Panc1 (cell line): Measurements from ENCODE around the gene SESN1. TPM values are rescaled to one million over a fixed set of nuclear protein-coding genes. Genes with fewer than 3 reads are reported as not detected.

Experiments
- ATAC-seq: fragments of 200-7000 bp; cut with Tn5 transposase; 2 replicates; pipeline ENCODE4 v1.9.1; 2020; ENCODE audit warnings: mild to moderate bottlenecking, moderate library complexity
- BruUV-seq: library from RNA; stranded (reverse); fragments of 400-500 nt; replicated peaks from 2 replicates; lab custom pipeline; 2021; lab: Mats Ljungman, UMichigan
- CTCF ChIA-PET: fragments of 300-600 bp; sonication (Branson Sonifier 250); formaldehyde crosslinking; loops from one replicate; lab custom pipeline; 2022; ENCODE audit warnings: antibody characterized with exemption; lab: Charles Lee
- POLR2A ChIA-PET: fragments of 300-600 bp; sonication (Branson Sonifier 250); formaldehyde crosslinking; loops from one replicate; lab custom pipeline; 2022; ENCODE audit warnings: antibody characterized with exemption; lab: Charles Lee
- DNase-seq: peaks from one replicate; pipeline ENCODE4 v3.0.0-alpha.2; 2010; ENCODE audit warnings: low read depth, low spot score
- H3K27ac ChIP-seq: 2 replicates; pipeline ENCODE4 v1.5.1; 2011; ENCODE audit warnings: mild to moderate bottlenecking, low read length, inconsistent platforms
- H3K27me3 ChIP-seq: fragments of 200-500 bp; sonication (Bioruptor generic); 2 replicates; pipeline ENCODE4 v1.6.0; 2014; ENCODE audit warnings: low read length, inconsistent platforms; ENCODE audit not compliant: control insufficient read depth, insufficient read depth
- H3K36me3 ChIP-seq: fragments of 200-500 bp; sonication (Bioruptor generic); 2 replicates; pipeline ENCODE4 v1.5.1; 2014; ENCODE audit warnings: inconsistent platforms, mild to moderate bottlenecking, low read length, moderate library complexity; ENCODE audit not compliant: control insufficient read depth, insufficient read depth
- H3K4me1 ChIP-seq: 2 replicates; pipeline ENCODE4 v1.5.1; 2011; ENCODE audit warnings: inconsistent platforms, mild to moderate bottlenecking, low read length, moderate library complexity; ENCODE audit not compliant: control insufficient read depth, insufficient read depth
- H3K4me3 ChIP-seq, 2 experiments: 2 replicates each; pipeline ENCODE4 v1.5.1; 2011 to 2012; ENCODE audit warnings: low read depth in 2 of 2, low read length in 2 of 2, mild to moderate bottlenecking in 2 of 2, inconsistent platforms in 1 of 2, moderate library complexity in 1 of 2
- H3K9me3 ChIP-seq: fragments of 200-500 bp; sonication (Bioruptor generic); 2 replicates; pipeline ENCODE4 v1.5.1; 2014; ENCODE audit warnings: low read depth, mild to moderate bottlenecking, inconsistent platforms, low read length, moderate library complexity; ENCODE audit not compliant: control insufficient read depth, insufficient read depth
- POLR2AphosphoS5 ChIP-seq: IDR thresholded peaks from 2 replicates; pipeline ENCODE4 v1.6.1; 2012; ENCODE audit warnings: mild to moderate bottlenecking, low read depth, low read length, moderate library complexity
- SIN3A ChIP-seq: IDR thresholded peaks from 2 replicates; pipeline ENCODE4 v1.6.1; 2012; ENCODE audit warnings: low read depth, mild to moderate bottlenecking, low read length, moderate library complexity, borderline replicate concordance; ENCODE audit not compliant: insufficient read depth
- TCF7L2 ChIP-seq: IDR thresholded peaks from 2 replicates; pipeline ENCODE4 v1.6.1; 2011; ENCODE audit warnings: mild to moderate bottlenecking, low read depth, low read length, inconsistent platforms
- in situ Hi-C: cut with HindIII; loops from 2 replicates; pipeline ENCODE4 v1.10.0; 2016; ENCODE audit warnings: low sequenced_read_pairs, low pct_unique_long_range_greater_than_20kb
- intact Hi-C: fragments of 100-400 bp; cut with micrococcal nuclease; formaldehyde crosslinking; loops from one replicate; pipeline ENCODE4 v1.10.0; 2022; ENCODE audit not compliant: unreplicated experiment
- total RNA-seq: library from RNA; stranded (reverse); gene quantifications from one replicate; pipeline ENCODE4 v1.2.1, GENCODE V29; 2021; ENCODE audit not compliant: unreplicated experiment
- TF ChIP-seq, protein P1 (sequence below), 2 experiments: IDR thresholded peaks; 2 replicates each; pipeline ENCODE4 v1.6.1; 2011 to 2012; ENCODE audit warnings: low read depth in 2 of 2, control low read depth in 1 of 2, low read length in 1 of 2, mild to moderate bottlenecking in 1 of 2, moderate library complexity in 1 of 2; ENCODE audit not compliant: insufficient read depth in 1 of 2
- TF ChIP-seq, protein P2 (sequence below): fragments of 450-650 bp; IDR thresholded peaks from 2 replicates; pipeline ENCODE4 v1.5.1; 2017; ENCODE audit warnings: mild to moderate bottlenecking

Gene SESN1
- total RNA-seq, 1 experiment from 2014 or later: 11.3 TPM

- Histone ChIP-seq H3K9me3 (no peaks in the 10 kb centered on the region), H3K27ac (no peak overlapping the region), H3K36me3 (no peaks in the 10 kb centered on the region; the same call in 1 of the 2 replicates), H3K4me1 (no peaks in the 10 kb centered on the region), H3K27me3 (no peaks in the 10 kb centered on the region), H3K4me3 (no peak overlapping the region)
- no peak for ATAC-seq
- in situ Hi-C loops: no loop called here
- ChIA-PET CTCF (no interaction called here), POLR2A (no interaction called here)
- no TSS peak for BruUV-seq
- no peak for DNase-seq
- TF ChIP-seq TCF7L2 (no peak), SIN3A (no peak), POLR2AphosphoS5 (no peak)
- TF ChIP-seq, protein P1, sequence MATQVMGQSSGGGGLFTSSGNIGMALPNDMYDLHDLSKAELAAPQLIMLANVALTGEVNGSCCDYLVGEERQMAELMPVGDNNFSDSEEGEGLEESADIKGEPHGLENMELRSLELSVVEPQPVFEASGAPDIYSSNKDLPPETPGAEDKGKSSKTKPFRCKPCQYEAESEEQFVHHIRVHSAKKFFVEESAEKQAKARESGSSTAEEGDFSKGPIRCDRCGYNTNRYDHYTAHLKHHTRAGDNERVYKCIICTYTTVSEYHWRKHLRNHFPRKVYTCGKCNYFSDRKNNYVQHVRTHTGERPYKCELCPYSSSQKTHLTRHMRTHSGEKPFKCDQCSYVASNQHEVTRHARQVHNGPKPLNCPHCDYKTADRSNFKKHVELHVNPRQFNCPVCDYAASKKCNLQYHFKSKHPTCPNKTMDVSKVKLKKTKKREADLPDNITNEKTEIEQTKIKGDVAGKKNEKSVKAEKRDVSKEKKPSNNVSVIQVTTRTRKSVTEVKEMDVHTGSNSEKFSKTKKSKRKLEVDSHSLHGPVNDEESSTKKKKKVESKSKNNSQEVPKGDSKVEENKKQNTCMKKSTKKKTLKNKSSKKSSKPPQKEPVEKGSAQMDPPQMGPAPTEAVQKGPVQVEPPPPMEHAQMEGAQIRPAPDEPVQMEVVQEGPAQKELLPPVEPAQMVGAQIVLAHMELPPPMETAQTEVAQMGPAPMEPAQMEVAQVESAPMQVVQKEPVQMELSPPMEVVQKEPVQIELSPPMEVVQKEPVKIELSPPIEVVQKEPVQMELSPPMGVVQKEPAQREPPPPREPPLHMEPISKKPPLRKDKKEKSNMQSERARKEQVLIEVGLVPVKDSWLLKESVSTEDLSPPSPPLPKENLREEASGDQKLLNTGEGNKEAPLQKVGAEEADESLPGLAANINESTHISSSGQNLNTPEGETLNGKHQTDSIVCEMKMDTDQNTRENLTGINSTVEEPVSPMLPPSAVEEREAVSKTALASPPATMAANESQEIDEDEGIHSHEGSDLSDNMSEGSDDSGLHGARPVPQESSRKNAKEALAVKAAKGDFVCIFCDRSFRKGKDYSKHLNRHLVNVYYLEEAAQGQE (IDR thresholded peaks at IDR 0.05; ENCODE audit: insufficient read depth in 1 of 2, low read depth in 2 of 2, low read length in 1 of 2): no peak
- TF ChIP-seq, protein P2, sequence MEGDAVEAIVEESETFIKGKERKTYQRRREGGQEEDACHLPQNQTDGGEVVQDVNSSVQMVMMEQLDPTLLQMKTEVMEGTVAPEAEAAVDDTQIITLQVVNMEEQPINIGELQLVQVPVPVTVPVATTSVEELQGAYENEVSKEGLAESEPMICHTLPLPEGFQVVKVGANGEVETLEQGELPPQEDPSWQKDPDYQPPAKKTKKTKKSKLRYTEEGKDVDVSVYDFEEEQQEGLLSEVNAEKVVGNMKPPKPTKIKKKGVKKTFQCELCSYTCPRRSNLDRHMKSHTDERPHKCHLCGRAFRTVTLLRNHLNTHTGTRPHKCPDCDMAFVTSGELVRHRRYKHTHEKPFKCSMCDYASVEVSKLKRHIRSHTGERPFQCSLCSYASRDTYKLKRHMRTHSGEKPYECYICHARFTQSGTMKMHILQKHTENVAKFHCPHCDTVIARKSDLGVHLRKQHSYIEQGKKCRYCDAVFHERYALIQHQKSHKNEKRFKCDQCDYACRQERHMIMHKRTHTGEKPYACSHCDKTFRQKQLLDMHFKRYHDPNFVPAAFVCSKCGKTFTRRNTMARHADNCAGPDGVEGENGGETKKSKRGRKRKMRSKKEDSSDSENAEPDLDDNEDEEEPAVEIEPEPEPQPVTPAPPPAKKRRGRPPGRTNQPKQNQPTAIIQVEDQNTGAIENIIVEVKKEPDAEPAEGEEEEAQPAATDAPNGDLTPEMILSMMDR: no peak
- intact Hi-C loops: no loop called here
Observed at GRCh38 chr6:108999428-108999827, 95.2 kb downstream of the SESN1 start.

DNA sequence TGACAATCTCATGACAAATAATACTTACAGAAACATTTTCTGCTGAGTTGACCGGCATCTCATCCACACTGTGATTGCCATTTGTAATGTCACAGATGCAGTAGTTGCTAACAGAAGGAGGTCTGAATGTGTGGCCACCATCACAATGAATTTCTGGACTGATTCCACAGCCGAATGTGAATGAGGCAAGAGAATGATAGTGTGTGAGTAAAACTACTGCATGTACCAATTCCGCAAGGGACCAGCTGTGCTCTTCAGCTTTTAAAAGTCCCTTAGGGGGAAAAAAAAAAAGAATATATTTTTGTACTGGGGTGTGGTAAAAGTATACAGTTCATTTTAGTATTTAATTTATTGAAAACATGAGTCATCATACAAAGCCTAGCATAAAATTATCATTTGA lies 96.2 kb downstream of the SESN1 start:
- no peaks in the 10 kb centered on the region for H3K9me3 ChIP-seq
- H3K27ac ChIP-seq: no peak overlapping the region
- no peak for DNase-seq
- ATAC-seq: no peak
- no peak overlapping the region for H3K4me3 ChIP-seq
- ChIA-PET CTCF (no interaction called here), POLR2A (interaction anchor here (0.6 kb wide), 1 partner anchor 55 kb away, joined by 3 read pairs; no protein-coding TSS in a partner anchor)
- H3K27me3 ChIP-seq: no peaks in the 10 kb centered on the region
- H3K4me1 ChIP-seq: no peaks in the 10 kb centered on the region
- intact Hi-C loops (no loop called here), in situ Hi-C loops (no loop called here)
- TF ChIP-seq TCF7L2 (no peak), SIN3A (no peak), POLR2AphosphoS5 (no peak)
- TF ChIP-seq, protein P2: no peak
- TF ChIP-seq, protein P1 (IDR thresholded peaks at IDR 0.05; ENCODE audit: insufficient read depth in 1 of 2, low read depth in 2 of 2, low read length in 1 of 2): no peak
- BruUV-seq: no TSS peak
- H3K36me3 ChIP-seq: no peaks in the 10 kb centered on the region; the same call in 1 of the 2 replicates
